ENCODE data around the gene DMGDH. TPM values are rescaled to one million over a fixed set of nuclear protein-coding genes. Genes with fewer than 3 reads are reported as not detected.
A peak's percentile ranks its signal among the peaks of the same experiment; 100 is the strongest.

Gene DMGDH
- total and polyA plus RNA-seq, 10 of the 15 experiments (the other 5 are each of a cell fraction or from before 2014, with no cell fraction given) = 0.22 to 1.5 (median 0.44) TPM; not detected in 3

DNA sequence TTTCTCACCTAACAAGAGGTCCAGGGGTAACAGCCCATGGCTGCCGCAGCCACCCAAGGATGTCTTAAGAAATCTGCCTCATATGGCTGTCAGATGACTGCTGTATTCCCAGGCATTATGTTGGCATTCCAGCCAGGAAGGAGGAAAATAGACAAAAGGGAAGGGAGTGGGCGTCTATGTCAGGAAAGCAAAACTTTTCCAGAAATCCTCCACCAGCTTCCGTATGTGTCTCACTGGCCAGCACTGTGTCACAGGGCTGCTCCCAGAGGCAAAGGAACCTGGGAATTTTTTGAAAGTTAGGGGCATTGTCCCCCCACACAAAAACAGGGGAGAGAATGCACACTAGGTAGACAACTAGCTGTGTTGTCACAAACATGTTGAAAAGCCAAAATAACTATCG is 7.3 kb upstream of the DMGDH start:
- TF ChIP-seq SMAD1 (IDR thresholded peaks at IDR 0.05; ENCODE audit: low read depth, partially characterized antibody) = no peak

DNA sequence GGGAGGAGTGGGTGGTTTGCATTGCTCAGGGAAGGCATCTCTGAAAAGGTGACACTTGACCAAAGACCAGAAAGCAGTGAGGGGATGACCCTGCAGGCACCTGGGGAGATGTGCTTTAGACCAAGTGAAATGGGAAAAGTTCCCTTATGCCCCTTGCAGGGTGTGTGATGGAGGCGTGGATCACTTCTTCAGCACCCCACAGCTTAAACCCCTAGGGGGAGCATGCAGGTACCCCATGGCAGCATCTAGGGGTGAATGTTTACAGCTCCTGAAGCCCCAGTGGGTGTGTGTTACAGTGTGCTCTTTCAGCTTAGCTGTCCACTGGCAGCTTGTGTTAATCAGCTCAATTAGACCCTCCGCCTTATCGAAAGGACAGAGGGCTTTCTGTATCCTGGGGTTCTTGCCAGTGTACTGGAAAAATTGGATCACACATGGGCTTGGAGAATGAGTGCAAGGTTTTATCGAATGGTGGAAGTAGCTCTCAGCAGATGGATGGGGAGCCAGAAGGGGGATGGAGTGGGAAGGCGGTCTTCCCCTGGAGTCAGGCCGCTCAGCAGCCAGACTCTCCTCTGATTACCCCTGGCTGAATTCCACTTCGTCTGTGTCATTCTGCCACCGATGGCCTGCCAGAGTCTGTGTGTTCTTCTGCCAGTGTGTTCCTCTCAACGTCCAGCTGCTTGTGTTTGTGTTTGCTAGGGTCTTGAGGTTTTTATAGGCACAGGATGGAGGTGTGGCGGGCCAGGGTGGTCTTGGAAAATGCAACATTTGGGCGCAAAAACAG is 6.4 kb upstream of the DMGDH start:
- no peak overlapping the region for H2AFZ ChIP-seq (ENCODE audit: control insufficient read depth, low read depth, low read length)
- ChIA-PET POLR2A (no interaction called here), RAD21 (ENCODE audit: unreplicated experiment) (no interaction called here), SMC1A (ENCODE audit: uncharacterized antibody, unreplicated experiment) (no interaction called here), CTCF (interaction anchor here (3.8 kb wide), 1 partner anchor 51 kb away, joined by 11 read pairs; no protein-coding TSS in a partner anchor)
- no peaks in the 10 kb centered on the region for H3K36me3 ChIP-seq (ENCODE audit: control insufficient read depth in 2 of 2, insufficient read depth in 2 of 2, low read length in 1 of 2)
- no peaks in the 10 kb centered on the region for H3K4me1 ChIP-seq (ENCODE audit: control insufficient read depth, insufficient read depth, low read length)
- H3K4me3 ChIP-seq = no peak overlapping the region
- no peak overlapping the region for H3K27ac ChIP-seq (ENCODE audit: control insufficient read depth, insufficient read depth)
- no peak overlapping the region for H3K9ac ChIP-seq (ENCODE audit: control insufficient read depth, insufficient read depth, low read length)
- ATAC-seq = peak; percentile 52
- no peaks in the 10 kb centered on the region; a peak in 1 of 4 replicates for H3K27me3 ChIP-seq (replicated peaks in 1 of 2; ENCODE audit: control insufficient read depth in 2 of 2, insufficient read depth in 2 of 2, low read length in 1 of 2)
- BruUV-seq (replicated peaks) = no TSS peak
- in situ Hi-C loops (cut with MboI) = no loop called here
- WGBS (ENCODE audit: insufficient coverage, insufficient replicate concordance, low lambda C conversion rate, missing lambda C conversion rate) = 64% methylated on average over 11 of the region's 11 CpGs
- no peak for DNase-seq (ENCODE audit: low read depth, low spot score)
- no peaks in the 10 kb centered on the region for H3K79me2 ChIP-seq (ENCODE audit: control insufficient read depth, insufficient read depth, low read length)
- no peak overlapping the region for H3K4me2 ChIP-seq (ENCODE audit: control insufficient read depth, insufficient read depth)
- intact Hi-C loops (cut with micrococcal nuclease; ENCODE audit: unreplicated experiment) = no loop called here
- no peaks in the 10 kb centered on the region for H4K20me1 ChIP-seq (ENCODE audit: control insufficient read depth, insufficient read depth)
- no peaks in the 10 kb centered on the region for H3K9me3 ChIP-seq (replicated peaks; ENCODE audit: control insufficient read depth, insufficient read depth, low read length)
- no peak for FAIRE-seq
- TF ChIP-seq ZBTB33 (IDR thresholded peaks at IDR 0.05) (no peak), CBFB (IDR thresholded peaks at IDR 0.05; ENCODE audit: low read depth) (no peak), CTCF (IDR thresholded peaks at IDR 0.05 in 2 of 3, conservative IDR thresholded peaks at IDR 0.05 in 1 of 3; ENCODE audit: control insufficient read depth in 2 of 3, extremely low read depth in 1 of 3, insufficient read depth in 1 of 3, low read depth in 3 of 3, low read length in 3 of 3) (no peak), ATF7 (IDR thresholded peaks at IDR 0.05; ENCODE audit: low read depth) (no peak), DPF2 (IDR thresholded peaks at IDR 0.05) (no peak), BACH1 (IDR thresholded peaks at IDR 0.05; ENCODE audit: borderline replicate concordance) (no peak), RB1 (IDR thresholded peaks at IDR 0.05; ENCODE audit: borderline replicate concordance) (no peak)
- TF ChIP-seq, protein P1, sequence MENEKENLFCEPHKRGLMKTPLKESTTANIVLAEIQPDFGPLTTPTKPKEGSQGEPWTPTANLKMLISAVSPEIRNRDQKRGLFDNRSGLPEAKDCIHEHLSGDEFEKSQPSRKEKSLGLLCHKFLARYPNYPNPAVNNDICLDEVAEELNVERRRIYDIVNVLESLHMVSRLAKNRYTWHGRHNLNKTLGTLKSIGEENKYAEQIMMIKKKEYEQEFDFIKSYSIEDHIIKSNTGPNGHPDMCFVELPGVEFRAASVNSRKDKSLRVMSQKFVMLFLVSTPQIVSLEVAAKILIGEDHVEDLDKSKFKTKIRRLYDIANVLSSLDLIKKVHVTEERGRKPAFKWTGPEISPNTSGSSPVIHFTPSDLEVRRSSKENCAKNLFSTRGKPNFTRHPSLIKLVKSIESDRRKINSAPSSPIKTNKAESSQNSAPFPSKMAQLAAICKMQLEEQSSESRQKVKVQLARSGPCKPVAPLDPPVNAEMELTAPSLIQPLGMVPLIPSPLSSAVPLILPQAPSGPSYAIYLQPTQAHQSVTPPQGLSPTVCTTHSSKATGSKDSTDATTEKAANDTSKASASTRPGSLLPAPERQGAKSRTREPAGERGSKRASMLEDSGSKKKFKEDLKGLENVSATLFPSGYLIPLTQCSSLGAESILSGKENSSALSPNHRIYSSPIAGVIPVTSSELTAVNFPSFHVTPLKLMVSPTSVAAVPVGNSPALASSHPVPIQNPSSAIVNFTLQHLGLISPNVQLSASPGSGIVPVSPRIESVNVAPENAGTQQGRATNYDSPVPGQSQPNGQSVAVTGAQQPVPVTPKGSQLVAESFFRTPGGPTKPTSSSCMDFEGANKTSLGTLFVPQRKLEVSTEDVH (IDR thresholded peaks at IDR 0.05; ENCODE audit: low read depth, partially characterized antibody) = no peak

More for the DNA sequence above, 7.3 kb upstream of the DMGDH start:
- DNase-seq (ENCODE audit: low read depth, low spot score) (no peak), FAIRE-seq (no peak), ATAC-seq (no peak)
- no peaks in the 10 kb centered on the region for H4K20me1 ChIP-seq (ENCODE audit: control insufficient read depth, insufficient read depth)
- intact Hi-C loops (cut with micrococcal nuclease; ENCODE audit: unreplicated experiment) = no loop called here
- H3K4me3 ChIP-seq = no peak overlapping the region
- RAD21 ChIA-PET (ENCODE audit: unreplicated experiment) = interaction anchor here (0.7 kb wide), 1 partner anchor 160 kb away, joined by 3 read pairs; no protein-coding TSS in a partner anchor
- SMC1A ChIA-PET (ENCODE audit: uncharacterized antibody, unreplicated experiment) = no interaction called here
- H3K27ac ChIP-seq (ENCODE audit: control insufficient read depth, insufficient read depth) = no peak overlapping the region
- H3K4me1 ChIP-seq (ENCODE audit: control insufficient read depth, insufficient read depth, low read length) = no peaks in the 10 kb centered on the region
- POLR2A ChIA-PET = no interaction called here
- H3K36me3 ChIP-seq (ENCODE audit: control insufficient read depth in 2 of 2, insufficient read depth in 2 of 2, low read length in 1 of 2) = no peaks in the 10 kb centered on the region
- H3K79me2 ChIP-seq (ENCODE audit: control insufficient read depth, insufficient read depth, low read length) = no peaks in the 10 kb centered on the region
- BruUV-seq (replicated peaks) = no TSS peak
- H3K9me3 ChIP-seq (replicated peaks; ENCODE audit: control insufficient read depth, insufficient read depth, low read length) = no peaks in the 10 kb centered on the region
- H2AFZ ChIP-seq (ENCODE audit: control insufficient read depth, low read depth, low read length) = no peak overlapping the region
- CTCF ChIA-PET = interaction anchor here (0.7 to 2.3 kb wide), 3 partner anchors 52 to 93 kb away, joined by 3 to 7 read pairs (median 4); no protein-coding TSS in a partner anchor
- H3K4me2 ChIP-seq (ENCODE audit: control insufficient read depth, insufficient read depth) = no peak overlapping the region
- 53% methylated on average over 4 of the region's 4 CpGs for WGBS (ENCODE audit: insufficient coverage, insufficient replicate concordance, low lambda C conversion rate, missing lambda C conversion rate)
- H3K9ac ChIP-seq (ENCODE audit: control insufficient read depth, insufficient read depth, low read length) = no peak overlapping the region
- in situ Hi-C loops (cut with MboI) = no loop called here
- no peaks in the 10 kb centered on the region; a peak in 1 of 4 replicates for H3K27me3 ChIP-seq (replicated peaks in 1 of 2; ENCODE audit: control insufficient read depth in 2 of 2, insufficient read depth in 2 of 2, low read length in 1 of 2)

Data from GM12878 (cell line).